SK-N-MC (cell line): ENCODE measurements around the gene CUL4A.
"Not testable (repeated sequence)": the region's sequence is repeated elsewhere in the genome, so short reads cannot be mapped to it uniquely, and the experiment has no call there.

Source experiments
- EZH2 ChIP-seq: fragments of 200-600 bp; sonication (generic); IDR thresholded peaks from one replicate; pipeline ENCODE4 v1.6.1; 2017; ENCODE audit warnings: antibody characterized with exemption
- POLR2AphosphoS5 ChIP-seq: IDR thresholded peaks from 2 replicates; pipeline ENCODE4 v1.6.1; 2012; ENCODE audit warnings: mild to moderate bottlenecking, low read depth, low read length, borderline replicate concordance

DNA sequence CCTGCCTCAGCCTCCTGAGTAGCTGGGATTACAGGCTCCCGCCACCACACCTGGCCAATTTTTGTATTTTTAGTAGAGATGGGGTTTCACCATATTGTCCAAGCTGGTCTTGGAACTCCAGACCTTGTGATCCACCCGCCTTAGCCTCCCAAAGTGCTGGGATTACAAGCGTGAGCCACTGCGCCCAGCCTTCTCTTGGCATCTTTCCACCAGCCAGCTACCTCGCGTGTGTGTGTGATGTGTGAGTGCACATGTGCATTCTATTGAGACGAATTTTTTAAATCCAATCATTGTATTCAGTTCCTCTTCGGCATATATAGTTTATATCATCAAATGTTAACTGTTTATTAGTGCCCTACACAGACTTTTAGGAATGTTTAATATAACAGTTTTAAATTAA, 32.2 kb downstream of the CUL4A start:
- TF ChIP-seq EZH2, POLR2AphosphoS5: not testable (repeated sequence)
